H1 (cell line): ENCODE measurements around the gene GLS. TPM values are rescaled to one million over a fixed set of nuclear protein-coding genes. Genes with fewer than 3 reads are reported as not detected.

ENCODE experiments used
- CTCF ChIA-PET: fragments of 300-600 bp; sonication (Branson Sonifier 250); formaldehyde crosslinking; loops from one replicate; lab custom pipeline; 2021; ENCODE audit not compliant: partially characterized antibody; lab: Charles Lee
- POLR2A ChIA-PET: fragments of 300-600 bp; sonication (Branson Sonifier 250); formaldehyde crosslinking; loops from one replicate; lab custom pipeline; 2021; ENCODE audit warnings: inconsistent platforms; ENCODE audit not compliant: partially characterized antibody; lab: Charles Lee
- DNase-seq, 2 experiments: peaks; one replicate each; pipeline versions ENCODE4 v3.0.0 to v3.0.0-alpha.2; 2010 to 2022; ENCODE audit warnings: low spot score in 2 of 2, low read depth in 1 of 2, mixed read lengths in 1 of 2
- FAIRE-seq: peaks from 2 replicates; lab custom pipeline; 2011; peaks lifted over from hg19 to GRCh38; lab: Jason Lieb, UNC
- H2AFZ ChIP-seq: 2 replicates; pipeline ENCODE4 v1.8.1; 2012; ENCODE audit warnings: low read length, inconsistent platforms
- H2AK5ac ChIP-seq: 2 replicates; pipeline ENCODE4 v1.6.1; 2013; ENCODE audit warnings: low read depth, low read length
- H2BK120ac ChIP-seq: replicated peaks from 2 replicates; pipeline ENCODE3; 2013; ENCODE audit warnings: low read depth, low read length, inconsistent platforms
- H2BK12ac ChIP-seq: 2 replicates; pipeline ENCODE4 v1.6.1; 2013; ENCODE audit warnings: low read depth, low read length
- H2BK15ac ChIP-seq: 2 replicates; pipeline ENCODE4 v1.6.1; 2013; ENCODE audit warnings: low read length
- H2BK20ac ChIP-seq: 2 replicates; pipeline ENCODE4 v1.6.1; 2013; ENCODE audit warnings: low read length
- H2BK5ac ChIP-seq: 2 replicates; pipeline ENCODE4 v1.6.1; 2013; ENCODE audit warnings: low read depth, low read length
- H3K14ac ChIP-seq: 2 replicates; pipeline ENCODE4 v1.6.1; 2013; ENCODE audit warnings: inconsistent platforms; ENCODE audit not compliant: insufficient read length
- H3K18ac ChIP-seq: 2 replicates; pipeline ENCODE4 v1.6.1; 2013; ENCODE audit warnings: low read length; ENCODE audit errors: extremely low read depth
- H3K23ac ChIP-seq: 2 replicates; pipeline ENCODE4 v1.6.1; 2013; ENCODE audit warnings: inconsistent platforms; ENCODE audit not compliant: insufficient read length
- H3K23me2 ChIP-seq: 2 replicates; pipeline ENCODE4 v1.6.1; 2013; ENCODE audit warnings: low read depth, low read length
- H3K27ac ChIP-seq: 2 replicates; pipeline ENCODE4 v1.6.1; 2011; ENCODE audit warnings: low read depth, low read length, inconsistent platforms
- H3K27me3 ChIP-seq, 4 experiments: replicated peaks in 1 of 4; 1 replicate in 1 of 4; 2 replicates in 3 of 4; pipeline versions ENCODE4 v1.6.1 to v1.8.1; 2011 to 2013; ENCODE audit warnings: low read length in 3 of 4, mild to moderate bottlenecking in 3 of 4, inconsistent platforms in 2 of 4, mixed read lengths in 2 of 4, moderate library complexity in 1 of 4; ENCODE audit not compliant: control insufficient read depth in 3 of 4, insufficient read depth in 3 of 4; ENCODE audit errors: extremely low read depth in 1 of 4
- H3K36me3 ChIP-seq, 4 experiments: 2 replicates each; pipeline versions ENCODE4 v1.6.1 to v1.8.1; 2011 to 2013; ENCODE audit warnings: mild to moderate bottlenecking in 4 of 4, low read length in 3 of 4, moderate library complexity in 2 of 4, control low read depth in 1 of 4, inconsistent platforms in 1 of 4; ENCODE audit not compliant: insufficient read depth in 4 of 4, control insufficient read depth in 2 of 4
- H3K4ac ChIP-seq: replicated peaks from 2 replicates; pipeline ENCODE3; 2013; ENCODE audit warnings: low read length, low read depth, mixed read lengths, inconsistent platforms; ENCODE audit not compliant: insufficient read length
- H3K4me1 ChIP-seq, 4 experiments: replicated peaks in 1 of 4; 1 replicate in 1 of 4; 2 replicates in 3 of 4; pipeline versions ENCODE4 v1.6.1 to v1.8.1; 2011 to 2013; ENCODE audit warnings: low read length in 3 of 4, inconsistent platforms in 2 of 4, mixed read lengths in 1 of 4; ENCODE audit not compliant: insufficient read depth in 4 of 4, control insufficient read depth in 3 of 4
- H3K4me2 ChIP-seq, 2 experiments: 2 replicates each; pipeline versions ENCODE4 v1.6.1 to v1.8.1; 2011 to 2013; ENCODE audit warnings: low read depth in 2 of 2, low read length in 2 of 2, control low read depth in 1 of 2, inconsistent platforms in 1 of 2, mild to moderate bottlenecking in 1 of 2; ENCODE audit not compliant: insufficient read depth in 1 of 2
- H3K4me3 ChIP-seq, 4 experiments: fragments of 200-600, 300-600 bp in 1 of 4; sonication (generic), shearing (Covaris generic), sonication (Bioruptor Twin) in 1 of 4; 2 replicates each; pipeline versions ENCODE4 v1.5.1 to v1.8.1; 2011 to 2016; ENCODE audit warnings: low read length in 4 of 4, low read depth in 3 of 4, control low read depth in 2 of 4, inconsistent platforms in 2 of 4, mild to moderate bottlenecking in 2 of 4, mixed read lengths in 1 of 4, moderate library complexity in 1 of 4; ENCODE audit not compliant: insufficient read depth in 2 of 4; ENCODE audit errors: extremely low read depth in 1 of 4
- H3K56ac ChIP-seq: replicated peaks from 2 replicates; pipeline ENCODE3; 2013; ENCODE audit warnings: low read depth, mild to moderate bottlenecking, mixed read lengths, low read length, inconsistent platforms; ENCODE audit not compliant: insufficient read length
- H3K79me1 ChIP-seq: 2 replicates; pipeline ENCODE4 v1.6.1; 2013; ENCODE audit warnings: low read depth, low read length, control low read depth
- H3K79me2 ChIP-seq, 2 experiments: 2 replicates each; pipeline versions ENCODE4 v1.6.1 to v1.8.1; 2012 to 2013; ENCODE audit warnings: low read length in 2 of 2, mild to moderate bottlenecking in 2 of 2, inconsistent platforms in 1 of 2; ENCODE audit not compliant: insufficient read depth in 2 of 2, control insufficient read depth in 1 of 2
- H3K9ac ChIP-seq, 4 experiments: replicated peaks in 1 of 4; 1 replicate in 1 of 4; 2 replicates in 3 of 4; pipeline versions ENCODE4 v1.6.1 to v1.8.1; 2011 to 2013; ENCODE audit warnings: low read depth in 3 of 4, low read length in 3 of 4, control low read depth in 2 of 4, mild to moderate bottlenecking in 2 of 4, moderate library complexity in 2 of 4, inconsistent platforms in 1 of 4; ENCODE audit errors: extremely low read depth in 1 of 4
- H3K9me3 ChIP-seq, 2 experiments: 2 replicates each; pipeline versions ENCODE4 v1.6.1 to v1.8.1; 2012 to 2013; ENCODE audit warnings: mild to moderate bottlenecking in 2 of 2, moderate library complexity in 2 of 2, control low read depth in 1 of 2, inconsistent platforms in 1 of 2, low read depth in 1 of 2, low read length in 1 of 2, mixed read lengths in 1 of 2; ENCODE audit not compliant: insufficient read depth in 2 of 2
- H4K20me1 ChIP-seq, 2 experiments: replicated peaks in 1 of 2; 2 replicates each; pipeline versions ENCODE3 to v1.8.1; 2011 to 2013; ENCODE audit warnings: inconsistent platforms in 2 of 2, low read length in 2 of 2, mild to moderate bottlenecking in 1 of 2; ENCODE audit not compliant: insufficient read depth in 2 of 2, control insufficient read depth in 1 of 2
- H4K5ac ChIP-seq: 2 replicates; pipeline ENCODE4 v1.6.1; 2013; ENCODE audit warnings: low read length, low read depth, mixed read lengths, inconsistent platforms; ENCODE audit not compliant: insufficient read length
- H4K8ac ChIP-seq: 2 replicates; pipeline ENCODE4 v1.8.0; 2013; ENCODE audit warnings: mild to moderate bottlenecking, moderate library complexity, low read length, inconsistent platforms; ENCODE audit not compliant: insufficient read depth; ENCODE audit errors: extremely low read depth
- H4K91ac ChIP-seq: replicated peaks from 2 replicates; pipeline ENCODE3; 2013; ENCODE audit warnings: low read length, mixed read lengths, inconsistent platforms; ENCODE audit not compliant: insufficient read length
- BCL11A ChIP-seq, 2 experiments: IDR thresholded peaks; one replicate each; pipeline ENCODE4 v1.6.1; 2011; ENCODE audit warnings: low read depth in 2 of 2, low read length in 2 of 2, mild to moderate bottlenecking in 2 of 2
- FOSL1 ChIP-seq: IDR thresholded peaks from 2 replicates; pipeline ENCODE4 v1.6.1; 2011; ENCODE audit warnings: mild to moderate bottlenecking, low read depth, low read length, moderate library complexity; ENCODE audit not compliant: insufficient read depth
- NANOG ChIP-seq: IDR thresholded peaks from 2 replicates; pipeline ENCODE4 v1.6.1; 2011; ENCODE audit warnings: low read length, low read depth, mild to moderate bottlenecking, inconsistent platforms; ENCODE audit not compliant: insufficient read depth, poor library complexity, severe bottlenecking
- RBBP5 ChIP-seq: IDR thresholded peaks from 2 replicates; pipeline ENCODE4 v1.7.1; 2012; ENCODE audit warnings: low read depth, mild to moderate bottlenecking, inconsistent platforms, low read length, moderate library complexity, borderline replicate concordance
- TAF7 ChIP-seq: optimal IDR thresholded peaks from 2 replicates; pipeline ENCODE3; 2011; ENCODE audit warnings: low read depth, mild to moderate bottlenecking, inconsistent platforms, low read length, moderate library complexity, borderline replicate concordance
- WGBS, 2 experiments: shearing (Covaris generic) in 1 of 2; methylation state at CpG; one replicate each; pipeline versions ENCODE4 v1.1.6 to v1.1.7; 2013 to 2015; ENCODE audit warnings: low lambda C conversion rate in 2 of 2, mixed read lengths in 2 of 2, inconsistent platforms in 1 of 2, low coverage in 1 of 2, missing lambda C conversion rate in 1 of 2; ENCODE audit not compliant: insufficient replicate concordance in 2 of 2, insufficient coverage in 1 of 2, insufficient read length in 1 of 2; ENCODE audit errors: extremely low coverage in 1 of 2, missing lambda C conversion rate in 1 of 2; 5-methylcytosine and 5-hydroxymethylcytosine counted together
- polyA plus RNA-seq, 7 experiments: library from polyadenylated mRNA; depleted of rRNA in 3 of 7; stranded (reverse) in 5 of 7; unstranded in 2 of 7; fragments of >200 nt in 5 of 7; fragments of 200-250 nt in 2 of 7; gene quantifications; 1 replicate in 5 of 7; 2 replicates in 1 of 7; 4 replicates in 1 of 7; pipeline versions ENCODE4 v1.2.1 to v1.2.3, GENCODE V29; 2011 to 2013; ENCODE audit warnings: missing spikeins in 2 of 7, mixed read lengths in 2 of 7
- total RNA-seq: library from RNA; stranded (reverse); fragmentation: NEBNext Ultra II Directional; extraction: Animal tissue kit (Norgen Biotek cat#: 25700); gene quantifications from 2 replicates; pipeline ENCODE4 v1.2.1, GENCODE V29; 2021

GLS gene
- total and polyA plus RNA-seq, 2 of the 8 experiments (the other 6 are each of a cell fraction or from before 2014, with no cell fraction given) = 15.7 to 89.8 TPM

DNA sequence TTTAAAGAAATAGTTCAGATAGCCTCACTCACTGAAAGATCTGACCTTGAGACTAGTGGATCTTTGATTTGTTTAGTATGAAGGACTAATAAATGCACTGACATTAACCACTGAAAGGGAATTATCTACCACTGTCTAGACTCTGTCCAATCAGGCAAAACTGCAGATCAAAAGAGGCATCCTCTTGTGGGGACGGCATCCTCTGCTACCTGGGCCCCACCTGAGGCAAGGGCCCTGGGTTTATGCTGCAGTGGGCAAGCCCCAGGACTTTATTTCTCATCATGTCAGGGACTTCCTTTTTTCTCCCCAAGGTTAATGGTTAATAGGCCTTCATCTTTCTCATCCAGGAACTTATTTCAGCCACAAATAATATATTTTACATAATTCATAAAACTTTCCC lies 101.1 kb downstream of the GLS start:
- no peak overlapping the region for H3K27ac ChIP-seq
- no peak overlapping the region for H3K14ac ChIP-seq
- peaks cover 0 to 4% of the 10 kb centered on the region in 2 experiments for H4K20me1 ChIP-seq
- no peak overlapping the region for H3K9ac ChIP-seq
- CTCF ChIA-PET = interaction anchor here (1.0 to 1.8 kb wide), 2 partner anchors 199 to 201 kb away, joined by 3 to 4 read pairs; no protein-coding TSS in a partner anchor
- FAIRE-seq = no peak
- H4K8ac ChIP-seq = no peak overlapping the region
- H4K5ac ChIP-seq = no peak overlapping the region
- no peaks in the 10 kb centered on the region for H3K79me2 ChIP-seq
- H4K91ac ChIP-seq = no peak overlapping the region
- no peak overlapping the region for H3K18ac ChIP-seq
- H3K9me3 ChIP-seq = no peaks in the 10 kb centered on the region
- H2AK5ac ChIP-seq = no peak overlapping the region
- H2BK20ac ChIP-seq = no peak overlapping the region
- H3K79me1 ChIP-seq = no peaks in the 10 kb centered on the region
- POLR2A ChIA-PET = no interaction called here
- H2AFZ ChIP-seq = no peak overlapping the region
- H3K23ac ChIP-seq = no peak overlapping the region
- WGBS, 2 experiments = 86% methylated on average over 1 of the region's 1 CpG; no CpG with 5 or more reads in 1 of the 2 experiments
- peaks cover 25 to 81% (median 62%) of the 10 kb centered on the region in 4 experiments for H3K36me3 ChIP-seq
- H3K4ac ChIP-seq = no peak overlapping the region
- no peak overlapping the region for H2BK15ac ChIP-seq
- no peaks in the 10 kb centered on the region for H3K27me3 ChIP-seq
- H2BK12ac ChIP-seq = no peak overlapping the region
- no peaks in the 10 kb centered on the region for H3K4me1 ChIP-seq
- no peak overlapping the region for H3K4me3 ChIP-seq
- no peak overlapping the region for H2BK5ac ChIP-seq
- H2BK120ac ChIP-seq = no peak overlapping the region
- H3K23me2 ChIP-seq = no peaks in the 10 kb centered on the region
- H3K4me2 ChIP-seq = no peak overlapping the region
- H3K56ac ChIP-seq = no peak overlapping the region
- DNase-seq = no peak
- TF ChIP-seq RBBP5 = no peak
- TF ChIP-seq FOSL1 = no peak
- TF ChIP-seq TAF7 = no peak
- no peak for TF ChIP-seq BCL11A (IDR thresholded peaks at IDR 0.05; ENCODE audit: low read depth in 2 of 2, low read length in 2 of 2)
- no peak for TF ChIP-seq NANOG
